Measurements from ENCODE around the gene HOXD10. TPM values are rescaled to one million over a fixed set of nuclear protein-coding genes. Genes with fewer than 3 reads are reported as not detected.
A peak's percentile ranks its signal among the peaks of the same experiment; 100 is the strongest.

The HOXD10 gene
- total RNA-seq, 1 experiment from 2014 or later: 88.6 TPM

DNA sequence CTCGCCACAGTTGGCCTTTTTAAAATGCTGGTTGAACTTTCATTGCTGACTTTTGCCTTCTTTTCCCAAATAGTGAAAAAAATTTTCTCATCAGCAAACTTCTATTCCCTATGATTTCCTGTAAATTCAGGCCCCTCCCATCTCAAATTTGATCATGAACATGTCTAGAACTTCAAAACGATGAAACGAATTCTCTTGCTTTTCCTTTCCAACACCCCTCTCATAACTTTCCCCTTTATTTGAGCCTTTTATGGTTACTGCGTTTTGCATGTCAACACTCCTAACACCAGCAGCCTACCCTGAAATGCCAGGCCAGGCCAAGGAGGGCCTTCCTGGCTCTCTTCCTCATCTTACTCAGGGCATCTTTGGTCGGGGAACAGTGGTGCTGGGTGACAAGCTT is 25.7 kb upstream of the HOXD10 start:
- TF ChIP-seq, protein P1, sequence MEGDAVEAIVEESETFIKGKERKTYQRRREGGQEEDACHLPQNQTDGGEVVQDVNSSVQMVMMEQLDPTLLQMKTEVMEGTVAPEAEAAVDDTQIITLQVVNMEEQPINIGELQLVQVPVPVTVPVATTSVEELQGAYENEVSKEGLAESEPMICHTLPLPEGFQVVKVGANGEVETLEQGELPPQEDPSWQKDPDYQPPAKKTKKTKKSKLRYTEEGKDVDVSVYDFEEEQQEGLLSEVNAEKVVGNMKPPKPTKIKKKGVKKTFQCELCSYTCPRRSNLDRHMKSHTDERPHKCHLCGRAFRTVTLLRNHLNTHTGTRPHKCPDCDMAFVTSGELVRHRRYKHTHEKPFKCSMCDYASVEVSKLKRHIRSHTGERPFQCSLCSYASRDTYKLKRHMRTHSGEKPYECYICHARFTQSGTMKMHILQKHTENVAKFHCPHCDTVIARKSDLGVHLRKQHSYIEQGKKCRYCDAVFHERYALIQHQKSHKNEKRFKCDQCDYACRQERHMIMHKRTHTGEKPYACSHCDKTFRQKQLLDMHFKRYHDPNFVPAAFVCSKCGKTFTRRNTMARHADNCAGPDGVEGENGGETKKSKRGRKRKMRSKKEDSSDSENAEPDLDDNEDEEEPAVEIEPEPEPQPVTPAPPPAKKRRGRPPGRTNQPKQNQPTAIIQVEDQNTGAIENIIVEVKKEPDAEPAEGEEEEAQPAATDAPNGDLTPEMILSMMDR (conservative IDR thresholded peaks at IDR 0.05; ENCODE audit: low read depth, low read length): no peak
- TF ChIP-seq EZH2 (IDR thresholded peaks at IDR 0.05; ENCODE audit: borderline replicate concordance, low read depth, low read length, poor library complexity, severe bottlenecking): no peak
- Histone ChIP-seq H3K4me1 (ENCODE audit: insufficient read depth, low read length, poor library complexity, severe bottlenecking) (peaks cover 16% of the 10 kb centered on the region), H3K36me3 (ENCODE audit: insufficient read depth, low read length, poor library complexity, severe bottlenecking) (peaks cover 7% of the 10 kb centered on the region), H3K27me3 (replicated peaks; ENCODE audit: insufficient read depth, low read depth, low read length, poor library complexity) (peaks cover 1% of the 10 kb centered on the region), H3K4me3 (ENCODE audit: low read depth, low read length, poor library complexity, severe bottlenecking) (no peak overlapping the region), H3K27ac (ENCODE audit: low read depth, low read length, poor library complexity, severe bottlenecking) (no peak overlapping the region), H3K9me3 (ENCODE audit: low read depth, low read length, poor library complexity, severe bottlenecking) (no peaks in the 10 kb centered on the region)
- intact Hi-C loops (cut with micrococcal nuclease; ENCODE audit: unreplicated experiment): loop anchor here (10.0 kb wide), 1 partner anchor 1086 kb away; the partner anchor contains the start of gene CHN1
- CTCF ChIA-PET: no interaction called here
- no TSS peak for BruUV-seq (replicated peaks)
- POLR2A ChIA-PET (ENCODE audit: low non-redundant PET): no interaction called here
- no peak for DNase-seq (ENCODE audit: low spot score)

DNA sequence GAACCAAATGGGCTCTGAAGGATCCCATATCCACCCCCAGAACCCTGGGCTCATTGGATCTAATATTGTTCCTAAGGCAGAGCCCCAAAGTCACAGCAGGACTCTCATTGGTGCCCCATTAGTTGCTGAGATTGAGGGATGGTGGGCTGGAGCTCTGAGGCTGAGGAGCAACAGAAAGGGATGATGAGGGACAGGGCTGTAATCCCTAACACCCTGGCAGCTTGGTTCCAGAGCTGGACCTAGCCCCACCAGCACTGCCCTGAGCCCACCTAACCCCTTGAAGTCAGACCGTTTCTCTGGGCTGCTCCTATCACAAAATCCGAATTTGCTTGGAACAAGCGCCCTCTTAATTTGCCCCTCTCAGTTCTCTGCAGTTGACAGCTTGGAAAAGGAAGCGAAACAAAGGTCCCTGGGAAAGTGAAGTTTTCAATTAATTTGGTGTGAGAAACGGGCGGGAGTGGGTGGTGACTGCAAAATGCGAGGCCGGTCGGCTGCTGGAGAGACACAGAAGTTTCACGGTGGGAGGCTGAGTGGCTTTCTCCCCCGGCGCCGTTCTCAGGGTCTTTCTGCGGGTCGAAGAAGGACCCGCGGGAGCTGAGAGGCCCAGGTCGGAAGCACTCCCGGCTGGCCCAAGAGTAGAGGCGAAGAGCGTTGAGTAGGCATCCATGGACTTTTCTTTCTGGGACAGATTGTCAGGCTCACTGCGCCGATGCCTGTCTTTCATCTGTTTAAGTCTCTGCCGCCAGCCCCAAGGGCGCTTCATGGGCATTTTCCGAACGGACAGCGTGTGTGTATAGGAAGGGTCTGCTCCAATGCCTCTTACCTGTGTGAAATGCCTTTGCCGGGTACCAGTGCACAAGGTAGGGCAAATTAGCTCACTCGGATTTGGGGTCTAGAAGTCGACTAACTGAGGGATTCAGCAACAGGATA is 25.0 kb upstream of the HOXD10 start:
- no peak for DNase-seq (ENCODE audit: low spot score)

More for the DNA sequence above, 25.0 kb upstream of the HOXD10 start:
- H3K4me1 ChIP-seq (ENCODE audit: insufficient read depth, low read length, poor library complexity, severe bottlenecking): peaks cover 23% of the 10 kb centered on the region
- peaks cover 7% of the 10 kb centered on the region for H3K36me3 ChIP-seq (ENCODE audit: insufficient read depth, low read length, poor library complexity, severe bottlenecking)
- ChIA-PET CTCF (interaction anchor here (0.8 kb wide), 1 partner anchor 1343 kb away, joined by 6 read pairs; no protein-coding TSS in a partner anchor), POLR2A (ENCODE audit: low non-redundant PET) (no interaction called here)
- H3K9me3 ChIP-seq (ENCODE audit: low read depth, low read length, poor library complexity, severe bottlenecking): no peaks in the 10 kb centered on the region
- H3K27me3 ChIP-seq (replicated peaks; ENCODE audit: insufficient read depth, low read depth, low read length, poor library complexity): no peaks in the 10 kb centered on the region
- H3K4me3 ChIP-seq (ENCODE audit: low read depth, low read length, poor library complexity, severe bottlenecking): no peak overlapping the region
- TSS peak; percentile 32 for BruUV-seq (replicated peaks)
- intact Hi-C loops (cut with micrococcal nuclease; ENCODE audit: unreplicated experiment): loop anchor here (10.0 kb wide), 1 partner anchor 1087 kb away; the partner anchor contains the start of gene CHN1
- no peak overlapping the region for H3K27ac ChIP-seq (ENCODE audit: low read depth, low read length, poor library complexity, severe bottlenecking)
- TF ChIP-seq, protein P1 (conservative IDR thresholded peaks at IDR 0.05; ENCODE audit: low read depth, low read length): no peak
- no peak for TF ChIP-seq EZH2 (IDR thresholded peaks at IDR 0.05; ENCODE audit: borderline replicate concordance, low read depth, low read length, poor library complexity, severe bottlenecking)
